ENCODE results near the gene BHLHE40.

Gene BHLHE40

DNA sequence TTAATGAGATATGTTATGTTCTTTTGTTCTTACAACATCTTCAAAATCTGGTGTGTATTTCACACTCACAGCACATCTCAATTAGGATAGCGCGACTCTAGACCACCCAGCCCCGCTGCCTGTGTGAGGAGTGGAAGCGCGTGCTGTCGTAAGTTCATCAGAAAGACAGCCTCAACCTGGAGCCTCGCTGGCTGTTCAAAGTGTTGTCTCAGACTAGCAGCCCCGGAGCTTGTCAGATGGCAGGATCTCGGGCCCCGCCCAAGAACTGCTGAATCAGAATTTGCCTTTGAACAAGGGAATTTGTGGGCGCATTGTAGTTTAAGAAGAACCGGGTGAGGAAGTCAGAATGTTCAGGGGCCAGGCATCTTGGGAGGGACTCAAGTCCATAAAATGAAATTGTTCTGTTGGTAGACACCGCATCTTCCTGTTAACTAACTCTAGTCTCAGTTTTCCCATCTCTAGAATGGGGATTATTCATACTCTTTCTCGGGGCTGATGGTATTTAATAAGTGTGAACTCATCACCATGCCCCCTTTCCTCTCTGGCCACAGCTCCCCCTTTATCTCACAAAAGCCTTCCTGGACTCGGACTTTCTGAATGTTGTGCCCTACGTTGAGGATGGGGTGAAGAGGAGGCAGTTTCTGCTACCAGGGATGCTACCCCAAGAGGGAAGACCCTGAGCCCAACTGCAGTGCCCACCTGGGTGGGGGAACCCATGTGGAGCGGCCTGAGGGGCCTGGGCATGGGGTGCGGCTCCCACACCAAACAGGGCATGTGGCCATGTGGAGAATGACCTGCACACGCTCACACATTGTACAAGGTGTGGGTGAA, 40.4 kb downstream of the BHLHE40 start:
- DNase-seq, result no peak

DNA sequence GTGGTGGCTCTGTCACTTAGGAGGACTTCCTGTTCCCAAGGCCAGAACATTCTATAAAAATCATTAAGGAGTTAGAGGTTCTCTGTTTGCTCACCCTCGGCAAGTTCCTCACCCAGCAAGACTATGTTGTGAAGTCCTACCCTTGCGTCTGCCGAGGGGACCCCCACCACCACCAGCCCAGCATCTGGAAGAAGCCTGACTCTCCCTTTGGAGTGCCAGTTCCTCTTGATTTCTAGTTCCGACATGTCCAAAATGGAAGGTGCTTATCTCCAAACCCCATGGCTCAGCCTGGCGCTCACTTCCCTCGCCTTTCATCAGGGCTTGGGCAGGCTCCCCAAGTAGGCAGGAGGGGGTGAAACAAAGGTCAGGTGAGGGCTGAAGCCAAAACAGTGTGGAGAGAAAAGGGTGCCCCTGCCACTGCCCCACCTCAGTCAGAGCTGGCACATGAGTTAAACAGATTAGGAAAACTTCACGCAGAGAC, 41.0 kb downstream of the BHLHE40 start:
- DNase-seq, result no peak

DNA sequence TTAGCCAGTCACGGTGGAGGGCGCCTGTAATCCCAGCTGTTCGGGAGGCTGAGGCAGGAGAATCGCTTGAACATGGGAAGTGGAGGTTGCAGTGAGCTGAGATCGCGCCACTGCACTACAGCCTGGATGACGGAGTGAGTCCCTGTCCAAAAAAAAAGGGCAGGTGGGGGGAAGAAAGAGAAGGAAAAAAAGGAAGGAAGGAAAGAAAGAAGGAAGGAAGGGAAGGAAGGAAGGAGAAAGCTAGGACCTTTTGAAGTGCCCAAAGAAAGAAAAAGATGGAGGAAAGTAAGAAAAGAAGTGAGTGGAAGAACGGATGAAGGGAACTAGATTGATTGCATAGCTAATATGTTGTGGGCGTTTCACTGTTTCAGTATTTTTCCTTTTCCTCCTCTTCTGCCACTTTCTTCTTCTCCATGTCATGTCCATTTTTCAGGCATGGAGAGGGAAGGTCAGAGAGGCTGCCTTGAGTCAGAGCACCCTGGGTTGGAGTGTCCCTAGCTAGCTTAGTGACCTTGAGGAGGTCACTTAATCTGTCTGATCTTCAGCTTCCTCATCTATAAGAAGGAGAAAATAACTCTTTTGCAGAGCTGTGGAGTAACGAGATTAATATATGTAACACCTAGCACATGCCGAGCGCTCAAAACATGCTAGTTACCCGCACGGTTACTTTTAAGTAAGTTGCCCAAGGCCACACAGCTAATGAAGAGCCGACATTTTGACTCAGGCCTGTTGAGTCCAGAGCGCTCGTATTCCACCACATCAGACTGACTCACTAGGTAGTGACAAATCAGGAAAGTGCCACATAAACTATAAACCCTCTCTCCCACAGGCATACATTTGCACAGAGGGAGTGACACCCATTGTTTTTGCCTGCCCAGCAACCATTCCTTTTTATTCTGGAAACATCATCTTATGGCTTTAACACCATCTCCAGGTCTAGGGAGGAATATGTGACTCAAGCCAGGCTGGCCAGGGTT, 42.2 kb downstream of the BHLHE40 start:
- DNase-seq, result no peak

DNA sequence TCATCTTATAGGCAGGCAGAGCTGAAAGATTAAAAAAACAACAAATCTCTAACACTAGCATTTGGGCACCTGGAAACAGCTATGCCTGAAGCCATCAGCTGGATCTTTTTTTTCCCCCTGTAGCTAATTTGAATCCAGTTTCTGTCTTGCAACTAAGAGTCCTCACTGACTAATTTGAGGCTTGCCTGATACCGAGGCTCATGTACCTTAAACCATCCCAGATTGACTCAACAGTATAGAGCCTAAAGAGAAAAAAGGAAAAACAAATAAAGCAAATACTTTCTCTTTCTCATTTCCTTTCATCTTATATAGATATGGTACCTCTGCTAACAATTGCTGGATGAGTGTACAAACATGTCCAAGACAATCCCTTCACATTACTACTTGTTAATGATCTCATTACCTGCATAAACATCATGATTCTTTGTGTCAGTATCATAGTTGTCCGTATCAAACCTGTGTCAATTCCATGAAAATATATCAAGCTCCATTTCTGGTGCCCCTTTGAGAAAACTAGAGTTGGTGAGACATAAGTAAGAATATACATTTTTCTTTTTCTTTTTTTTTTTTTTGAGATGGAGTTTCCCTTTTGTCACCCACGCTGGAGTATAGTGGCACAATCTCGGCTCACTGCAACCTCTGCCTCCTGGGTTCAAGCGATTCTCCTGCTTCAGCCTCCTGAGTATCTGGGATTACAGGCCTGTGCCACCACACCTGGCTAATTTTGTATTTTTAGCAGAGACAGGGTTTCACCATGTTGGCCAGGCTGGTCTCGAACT, 43.1 kb downstream of the BHLHE40 start:
- no peak for DNase-seq

DNA sequence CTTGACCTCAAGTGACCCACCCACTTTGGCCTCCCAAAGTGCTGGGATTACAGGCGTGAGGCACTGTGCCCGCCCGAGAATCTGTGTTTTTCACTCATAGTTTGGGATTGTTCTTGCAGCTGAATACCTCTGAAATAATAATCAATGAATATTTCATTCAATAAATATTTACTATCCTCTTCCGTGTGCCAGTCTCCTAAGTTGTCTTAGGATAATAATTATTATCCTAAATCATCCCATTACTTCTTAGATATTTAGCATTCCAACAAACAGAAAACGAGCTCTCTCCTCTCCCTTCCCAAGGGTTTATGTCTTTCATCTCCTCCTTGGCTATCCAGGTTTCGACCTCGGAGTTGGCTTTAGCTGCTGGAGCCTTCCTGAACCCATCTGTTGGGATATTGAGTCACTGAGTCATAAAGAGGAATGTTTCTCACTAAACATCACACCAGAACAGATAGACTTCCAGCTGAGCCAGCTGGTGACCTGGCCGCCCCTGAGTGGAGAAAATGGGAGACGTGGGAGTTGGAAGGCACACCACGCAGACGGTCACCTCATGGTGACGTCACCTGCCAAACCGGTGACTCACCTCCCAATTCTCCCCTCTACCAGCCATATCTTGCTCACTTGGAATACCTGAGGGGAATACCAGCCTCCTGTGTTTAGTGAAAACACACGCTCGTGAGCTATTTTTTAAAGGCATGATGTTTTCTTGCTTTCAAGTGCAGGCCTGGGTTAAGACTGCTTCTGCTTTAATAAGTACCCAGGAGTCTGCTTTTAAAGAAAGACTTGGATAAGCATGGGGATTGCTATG, 43.9 kb downstream of the BHLHE40 start:
- DNase-seq, result no peak

DNA sequence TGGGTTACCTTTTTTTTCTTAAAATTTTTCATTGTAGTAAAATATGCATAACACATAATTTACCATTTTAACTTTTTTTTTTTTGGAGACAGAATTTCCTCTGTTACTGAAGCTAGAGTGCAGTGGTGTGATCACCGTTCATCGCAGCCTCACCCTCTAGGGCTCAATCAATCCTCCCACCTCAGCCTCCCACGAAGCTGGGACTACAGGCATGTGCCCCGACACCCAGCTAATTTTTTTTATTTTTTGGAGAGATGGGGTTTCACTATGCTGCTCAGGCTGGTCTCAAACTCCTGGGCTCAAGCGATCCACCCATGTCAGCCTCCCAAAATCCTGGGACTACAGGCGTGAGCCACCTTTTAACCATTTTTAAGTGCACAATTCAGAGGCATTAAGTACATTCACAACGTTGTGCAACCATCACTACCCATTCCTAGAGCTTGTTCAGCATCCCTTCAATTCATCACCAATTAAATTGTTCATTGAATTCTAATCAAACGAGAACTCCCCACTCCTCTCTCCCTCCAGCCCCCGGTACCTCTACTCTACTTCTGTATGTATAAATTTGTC, 44.6 kb downstream of the BHLHE40 start:
- DNase-seq, result no peak

DNA sequence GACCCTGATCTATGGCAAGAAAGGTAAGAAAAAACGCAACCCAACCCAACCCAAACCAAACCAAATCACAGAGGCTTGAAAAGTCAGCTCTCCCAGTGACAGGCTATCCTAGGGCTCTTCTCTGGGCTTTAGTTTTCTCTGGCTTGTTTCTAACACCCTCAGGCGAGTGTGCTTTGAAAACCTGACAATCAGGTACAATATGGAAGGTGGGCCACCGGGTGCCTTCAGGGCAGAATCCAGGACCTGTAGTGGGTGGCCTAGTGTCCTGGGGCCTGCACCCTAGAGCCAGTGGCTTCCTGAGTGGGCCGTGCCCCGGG, 46.8 kb downstream of the BHLHE40 start:
- DNase-seq, result peak; percentile 27

DNA sequence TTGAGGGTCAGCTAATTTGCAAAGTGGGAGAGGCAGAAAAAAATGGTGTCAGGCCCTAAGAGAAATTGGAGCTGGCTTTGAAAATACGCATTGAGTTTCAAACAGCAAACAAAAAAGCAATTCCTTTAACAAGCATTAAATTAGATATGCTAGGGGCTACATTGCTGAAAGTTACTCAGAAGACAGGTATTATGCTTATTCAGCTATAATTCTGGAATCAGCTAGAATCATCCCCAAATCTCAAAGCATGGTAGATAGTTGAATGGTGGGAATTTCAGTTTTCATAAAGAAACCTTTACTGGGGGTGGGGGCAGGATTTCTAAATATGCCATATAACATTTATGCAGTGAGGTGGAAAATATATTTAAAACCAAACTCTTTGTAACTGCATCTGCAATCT, 50.5 kb downstream of the BHLHE40 start:
- no peak for DNase-seq

DNA sequence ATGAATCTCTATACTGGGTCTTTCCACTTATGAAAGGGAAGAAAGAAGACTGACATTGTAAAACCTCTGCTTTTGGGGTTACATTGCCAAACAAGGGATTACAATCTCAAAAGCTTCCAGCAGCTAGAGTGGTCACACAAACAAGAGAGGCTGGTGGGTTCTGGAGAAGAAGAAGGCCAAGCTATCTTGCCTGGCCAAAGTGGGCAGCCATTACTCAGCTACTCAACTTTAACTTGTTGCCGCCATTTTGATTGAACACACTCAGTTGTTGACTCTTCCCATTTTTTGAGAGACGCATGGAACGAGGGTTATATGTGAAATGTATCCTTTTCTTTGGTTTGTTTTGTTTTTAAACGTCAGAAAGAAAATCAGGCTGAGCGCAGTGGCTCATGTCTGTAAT, 50.9 kb downstream of the BHLHE40 start:
- no peak for DNase-seq

DNA sequence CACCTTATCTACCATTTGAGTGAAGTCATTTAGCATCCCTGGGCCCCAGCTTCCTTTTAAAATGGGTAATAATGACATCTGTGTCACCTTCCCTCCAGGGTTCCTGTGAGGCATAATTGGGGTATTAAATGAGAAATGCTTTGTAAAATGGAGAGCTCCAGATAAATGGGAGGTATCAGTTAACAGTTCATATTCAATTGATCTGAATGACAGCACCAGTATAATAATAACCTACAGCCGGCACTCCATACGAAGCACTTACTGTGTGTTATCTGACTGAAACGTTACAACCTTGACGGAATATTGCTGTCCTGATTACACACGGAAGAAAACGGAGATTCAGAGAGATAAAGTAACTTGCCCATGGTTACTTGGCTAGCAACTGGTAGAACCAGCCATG, 53.6 kb downstream of the BHLHE40 start:
- DNase-seq, result no peak

Measured in right kidney (tissue), 1 donor.